Measurements from ENCODE around the gene LGALS8. TPM values are rescaled to one million over a fixed set of nuclear protein-coding genes. Genes with fewer than 3 reads are reported as not detected.
A peak's percentile ranks its signal among the peaks of the same experiment; 100 is the strongest.

LGALS8 gene
- total RNA-seq: 10 to 100 TPM; 11.4 to 15.0 TPM
- polyA plus RNA-seq (2013, experiment 1 of 2): 18.1 TPM
- polyA plus RNA-seq (2013, experiment 2 of 2): 13.2 TPM
- long read RNA-seq, experiment 1, full-length matches to known transcripts: 1 of 6 reads
- long read RNA-seq, experiment 1, partial matches to known transcripts: 1 of 6 reads
- long read RNA-seq, experiment 1, other reads (novel, unspliced or antisense): 4 of 6 reads
- long read RNA-seq, experiment 2, full-length matches to known transcripts: 3 of 5 reads
- long read RNA-seq, experiment 2, partial matches to known transcripts: 1 of 5 reads
- long read RNA-seq, experiment 2, other reads (novel, unspliced or antisense): 1 of 5 reads
- long read RNA-seq, experiment 3, full-length matches to known transcripts: 20 of 45 reads
- long read RNA-seq, experiment 3, partial matches to known transcripts: 18 of 45 reads
- long read RNA-seq, experiment 3, other reads (novel, unspliced or antisense): 7 of 45 reads
- long read RNA-seq, experiment 4, full-length matches to known transcripts: 6 of 12 reads
- long read RNA-seq, experiment 4, partial matches to known transcripts: 0 of 12 reads
- long read RNA-seq, experiment 4, other reads (novel, unspliced or antisense): 6 of 12 reads

- no peak for TF ChIP-seq CTCF (conservative IDR thresholded peaks at IDR 0.05)
- Histone ChIP-seq H3K4me1 (ENCODE audit: control insufficient read depth, insufficient read depth, low read length) (no peaks in the 10 kb centered on the region), H3K9ac (ENCODE audit: extremely low read depth, low read length, poor library complexity, severe bottlenecking) (peak within 1 kb of the TSS; percentile 38), H3K9me3 (ENCODE audit: control insufficient read depth, low read length) (no peaks in the 10 kb centered on the region), H3K4me3 (ENCODE audit: low read length) (peak within 1 kb of the TSS; percentile 80), H3K36me3 (ENCODE audit: control insufficient read depth, insufficient read depth, low read length) (no peaks in the 10 kb centered on the region), H3K27ac (ENCODE audit: low read depth, low read length) (no peak within 1 kb of the TSS), H3K27me3 (ENCODE audit: control insufficient read depth, insufficient read depth, low read length, poor library complexity, severe bottlenecking) (peaks cover 18% of the 10 kb centered on the region)
- no peaks in the 10 kb centered on the region for H3K9me3 Mint-ChIP-seq
- H3K36me3 Mint-ChIP-seq (ENCODE audit: low read depth): peaks cover 1% of the 10 kb centered on the region
- peaks cover 5% of the 10 kb centered on the region for H3K4me1 Mint-ChIP-seq
- peak; percentile 84 for DNase-seq
- peak within 1 kb of the TSS; percentile 77 for H3K27ac Mint-ChIP-seq
- H3K4me3 Mint-ChIP-seq: peak within 1 kb of the TSS; percentile 72
- WGBS, 2 experiments (ENCODE audit: insufficient coverage in 1 of 2, insufficient read length in 1 of 2): 12 to 14% methylated on average over 21 to 35 of the region's 35 CpGs
- peaks cover 11% of the 10 kb centered on the region for H3K27me3 Mint-ChIP-seq (ENCODE audit: insufficient read depth)
Measured at GRCh38 chr1:236523704-236524141, at the start of gene LGALS8. LGALS8 (plus strand) TSS chr1:236523982; CDS start chr1:236526071, 2,089 bp downstream.

- WGBS, 2 experiments (ENCODE audit: insufficient coverage in 1 of 2, insufficient read length in 1 of 2): 89 to 94% methylated on average over 2 to 4 of the region's 5 CpGs
- Histone ChIP-seq H3K36me3 (ENCODE audit: control insufficient read depth, insufficient read depth, low read length) (no peaks in the 10 kb centered on the region), H3K4me3 (ENCODE audit: low read length) (no peak overlapping the region), H3K27ac (ENCODE audit: low read depth, low read length) (no peak overlapping the region), H3K4me1 (ENCODE audit: control insufficient read depth, insufficient read depth, low read length) (peaks cover 5% of the 10 kb centered on the region), H3K9ac (ENCODE audit: extremely low read depth, low read length, poor library complexity, severe bottlenecking) (no peak overlapping the region), H3K27me3 (ENCODE audit: control insufficient read depth, insufficient read depth, low read length, poor library complexity, severe bottlenecking) (no peaks in the 10 kb centered on the region), H3K9me3 (ENCODE audit: control insufficient read depth, low read length) (no peaks in the 10 kb centered on the region)
- H3K27me3 Mint-ChIP-seq (ENCODE audit: insufficient read depth): peaks cover 57% of the 10 kb centered on the region
- no peak overlapping the region for H3K4me3 Mint-ChIP-seq
- peaks cover 23% of the 10 kb centered on the region for H3K4me1 Mint-ChIP-seq
- no peak overlapping the region for H3K27ac Mint-ChIP-seq
- H3K36me3 Mint-ChIP-seq (ENCODE audit: low read depth): peaks cover 4% of the 10 kb centered on the region
- no peak for TF ChIP-seq CTCF (conservative IDR thresholded peaks at IDR 0.05)
- H3K9me3 Mint-ChIP-seq: no peaks in the 10 kb centered on the region
- DNase-seq: no peak
Measured at GRCh38 chr1:236476019-236476418, 47.8 kb upstream of the LGALS8 start.

- no peaks in the 10 kb centered on the region for H3K4me1 ChIP-seq (ENCODE audit: control insufficient read depth, insufficient read depth, low read length)
- no peak overlapping the region for H3K9ac ChIP-seq (ENCODE audit: extremely low read depth, low read length, poor library complexity, severe bottlenecking)
- no peaks in the 10 kb centered on the region for H3K9me3 Mint-ChIP-seq
- no peak overlapping the region for H3K4me3 Mint-ChIP-seq
- peaks cover 3% of the 10 kb centered on the region for H3K4me1 Mint-ChIP-seq
- no peak overlapping the region for H3K4me3 ChIP-seq (ENCODE audit: low read length)
- no peaks in the 10 kb centered on the region for H3K27me3 ChIP-seq (ENCODE audit: control insufficient read depth, insufficient read depth, low read length, poor library complexity, severe bottlenecking)
- DNase-seq: no peak
- no peaks in the 10 kb centered on the region for H3K9me3 ChIP-seq (ENCODE audit: control insufficient read depth, low read length)
- TF ChIP-seq CTCF (conservative IDR thresholded peaks at IDR 0.05): no peak
- H3K36me3 ChIP-seq (ENCODE audit: control insufficient read depth, insufficient read depth, low read length): no peaks in the 10 kb centered on the region
- no peak overlapping the region for H3K27ac ChIP-seq (ENCODE audit: low read depth, low read length)
- peak overlapping the region; percentile 2 for H3K27ac Mint-ChIP-seq
- H3K36me3 Mint-ChIP-seq (ENCODE audit: low read depth): peaks cover 29% of the 10 kb centered on the region
- H3K27me3 Mint-ChIP-seq (ENCODE audit: insufficient read depth): peaks cover 15% of the 10 kb centered on the region
- 78 to 100% methylated on average over 1 to 5 of the region's 5 CpGs for WGBS, 2 experiments (ENCODE audit: insufficient coverage in 1 of 2, insufficient read length in 1 of 2)
Measured at GRCh38 chr1:236480758-236481436, 42.9 kb upstream of the LGALS8 start.
